ENCODE data around the gene TMEM203.
"Not testable (repeated sequence)": the region's sequence is repeated elsewhere in the genome, so short reads cannot be mapped to it uniquely, and the experiment has no call there.

Gene TMEM203

GRCh38 chr9:137241490-137242268 lies 36.2 kb upstream of the TMEM203 start:
- DNase-seq: peak; percentile 78

- peak; percentile 100 for DNase-seq
These were observed 35.5 kb upstream of the TMEM203 start, which contains the start of gene TUBB4B for GRCh38 chr9:137240841-137241489. TSS of gene TUBB4B (plus strand) at chr9:137241287. CDS start at chr9:137241361, 74 bp downstream.

GRCh38 chr9:137240318-137240840 lies 34.9 kb upstream of the TMEM203 start:
- peak; percentile 88 for DNase-seq

- DNase-seq: not testable (repeated sequence)
These were observed 34.2 kb upstream of the TMEM203 start for GRCh38 chr9:137239541-137240200.

- no peak for DNase-seq
These were observed 32.6 kb upstream of the TMEM203 start for GRCh38 chr9:137237759-137238726.

GRCh38 chr9:137236936-137237421 lies 31.5 kb upstream of the TMEM203 start:
- DNase-seq: no peak

- peak; percentile 94 for DNase-seq
These were observed 30.9 kb upstream of the TMEM203 start for GRCh38 chr9:137236238-137236935.

GRCh38 chr9:137235424-137236237 lies 30.2 kb upstream of the TMEM203 start:
- DNase-seq: no peak

- DNase-seq: no peak
These were observed 29.4 kb upstream of the TMEM203 start for GRCh38 chr9:137234758-137235423.

GRCh38 chr9:137234055-137234697 lies 28.7 kb upstream of the TMEM203 start:
- DNase-seq: no peak

GRCh38 chr9:137233143-137233980 lies 27.9 kb upstream of the TMEM203 start:
- DNase-seq: no peak

- DNase-seq: no peak
These were observed 27.1 kb upstream of the TMEM203 start for GRCh38 chr9:137232510-137232909.

GRCh38 chr9:137232101-137232500 lies 26.7 kb upstream of the TMEM203 start:
- no peak for DNase-seq

GRCh38 chr9:137231372-137232039 lies 26.1 kb upstream of the TMEM203 start:
- DNase-seq: no peak

- no peak for DNase-seq
These were observed 25.4 kb upstream of the TMEM203 start, which contains the start of gene SLC34A3 for GRCh38 chr9:137230705-137231371. TSS of gene SLC34A3 (plus strand) at chr9:137230901. CDS start at chr9:137231703, 802 bp downstream.

GRCh38 chr9:137229903-137230704 lies 24.7 kb upstream of the TMEM203 start:
- no peak for DNase-seq

All from hematopoietic multipotent progenitor cell treated with erythropoietin and hydrocortisone succinate and interleukin-3 and kit ligand, for 6 days (in vitro differentiated cells).